Activated CD8-positive, alpha-beta memory T cell treated with anti-CD3 and anti-CD28 coated beads for 1 hour (primary cell): ENCODE measurements around the gene IFI44L.

Source experiments
- DNase-seq, 2 donors: peaks; one replicate each; pipeline ENCODE4 v3.0.0-alpha.2; 2020; ENCODE audit warnings: low read depth in 1 of 2; ENCODE audit errors: extremely low read depth in 1 of 2

IFI44L gene

GRCh38 chr1:78687315-78687714, 67.1 kb downstream of the IFI44L start:
- no peak for DNase-seq

DNA sequence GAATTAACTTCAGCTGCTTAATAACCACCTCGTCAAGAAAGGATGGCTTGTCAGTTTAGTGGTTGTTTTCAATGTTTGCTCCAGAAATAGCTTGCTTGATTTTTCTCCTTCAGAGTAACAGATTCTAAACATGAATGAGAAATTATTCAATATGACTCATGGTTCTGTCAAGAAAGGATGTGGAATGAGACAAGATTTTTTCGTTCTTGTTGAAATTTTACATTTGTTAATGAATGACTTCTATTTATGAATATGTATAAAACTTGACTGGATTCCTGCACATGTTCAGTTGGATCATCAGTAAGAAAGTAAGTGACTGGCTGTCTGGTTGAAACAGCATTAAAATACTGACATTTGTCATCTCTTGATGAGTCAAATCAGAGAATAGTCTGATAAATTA, 67.7 kb downstream of the IFI44L start:
- no peak for DNase-seq

- DNase-seq, result no peak
These were observed 68.4 kb downstream of the IFI44L start for GRCh38 chr1:78688697-78689096.

DNA sequence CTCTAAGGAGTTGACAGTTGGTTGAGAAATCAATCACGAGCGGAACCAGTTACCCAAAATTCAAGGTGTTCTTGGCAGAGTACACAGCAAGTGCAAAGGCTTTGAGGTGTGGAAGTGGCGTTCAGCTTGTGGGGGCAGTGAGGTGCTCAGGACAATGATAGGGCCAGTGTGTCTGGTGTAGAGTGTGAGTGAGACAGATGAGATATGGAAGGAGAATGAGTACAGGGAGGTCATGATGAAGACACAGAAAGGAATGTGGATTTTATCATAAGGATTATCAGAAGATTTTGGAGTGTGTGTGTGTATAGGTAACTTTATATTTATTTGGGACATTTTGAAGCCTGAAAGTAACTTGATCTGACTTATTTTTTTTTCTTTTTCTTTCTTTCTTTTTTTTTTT, 70.3 kb downstream of the IFI44L start:
- no peak for DNase-seq

DNA sequence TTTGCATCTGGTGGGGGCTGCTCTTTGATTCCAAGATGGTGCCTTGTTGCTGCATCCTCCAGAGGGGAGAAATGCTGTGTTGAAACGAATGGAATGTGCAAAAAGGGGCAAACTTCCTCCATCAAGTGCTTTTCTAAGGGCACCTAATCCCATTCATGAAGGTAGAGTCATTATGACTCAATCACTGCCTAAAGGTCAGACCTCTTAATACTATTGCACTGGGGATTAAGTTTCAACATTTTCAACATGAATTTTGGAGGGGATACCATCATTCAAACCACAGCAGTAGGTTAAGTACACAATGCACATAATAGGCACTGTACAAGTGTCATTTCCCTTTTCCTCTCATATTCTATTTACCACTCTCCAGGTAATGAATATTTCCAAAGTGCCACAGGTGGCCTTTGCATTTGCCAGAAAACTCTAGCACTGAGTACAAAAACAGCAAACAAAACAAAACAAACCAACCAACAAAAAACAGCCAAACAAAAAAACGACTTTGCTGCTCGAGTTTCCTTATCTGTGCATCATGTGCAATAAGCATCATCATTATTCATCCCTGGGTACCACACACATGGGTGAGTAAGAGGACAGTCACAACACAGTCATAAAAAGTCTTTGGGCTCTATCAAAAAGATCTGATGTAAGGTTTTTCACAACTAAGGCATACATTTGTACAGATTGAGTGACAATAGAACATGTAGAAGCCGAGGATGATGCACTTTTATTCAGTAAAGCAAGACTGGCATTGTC, 71.9 kb downstream of the IFI44L start:
- DNase-seq, result no peak
